Esophagus muscularis mucosa (tissue), 4 donors: ENCODE data around the gene CCDC88A.

Experiments used
- CTCF ChIP-seq, 3 experiments: fragments of 200-600 bp in 2 of 3; fragments of 450-650 bp in 1 of 3; sonication (generic) in 2 of 3; IDR thresholded peaks; one replicate each; pipeline ENCODE4 v1.5.1; 2017 to 2019; ENCODE audit warnings: antibody characterized with exemption in 3 of 3, mild to moderate bottlenecking in 2 of 3, moderate library complexity in 1 of 3
- EP300 ChIP-seq: sonication (generic); formaldehyde crosslinking; IDR thresholded peaks from one replicate; pipeline ENCODE4 v1.6.1; 2017; ENCODE audit warnings: antibody characterized with exemption
- POLR2A ChIP-seq: fragments of 450-650 bp; IDR thresholded peaks from one replicate; pipeline ENCODE4 v1.6.1; 2017; ENCODE audit warnings: antibody characterized with exemption, moderate library complexity, mild to moderate bottlenecking, low read depth

- TF ChIP-seq CTCF (IDR thresholded peaks at IDR 0.05) (peak in 2 of 3 experiments; percentile 2 to 26), POLR2A (no peak), EP300 (no peak)
These were observed 150.6 kb downstream of the CCDC88A start, which contains the start of gene MTIF2 for GRCh38 chr2:55268907-55269644.
